SK-N-MC (cell line): Measurements from ENCODE around the gene OOSP4B.

Source experiments
- EZH2 ChIP-seq: fragments of 200-600 bp; sonication (generic); IDR thresholded peaks from one replicate; pipeline ENCODE4 v1.6.1; 2017; ENCODE audit warnings: antibody characterized with exemption
- FOXP2 ChIP-seq: optimal IDR thresholded peaks from 2 replicates; pipeline ENCODE3; 2011; ENCODE audit warnings: mild to moderate bottlenecking, moderate library complexity; ENCODE audit not compliant: insufficient read depth; ENCODE audit errors: extremely low read length, control extremely low read depth
- POLR2AphosphoS5 ChIP-seq: IDR thresholded peaks from 2 replicates; pipeline ENCODE4 v1.6.1; 2012; ENCODE audit warnings: mild to moderate bottlenecking, low read depth, low read length, borderline replicate concordance

GRCh38 chr11:59999691-60000090 is 17.3 kb upstream of the OOSP4B start:
- no peak for TF ChIP-seq EZH2
- no peak for TF ChIP-seq POLR2AphosphoS5
- no peak for TF ChIP-seq FOXP2
